Neural cell (in vitro differentiated cells): ENCODE results near the gene DCHS2. TPM values are rescaled to one million over a fixed set of nuclear protein-coding genes. Genes with fewer than 3 reads are reported as not detected.

Experiments
- H2AFZ ChIP-seq: fragments of 200-600, 300-800 bp; sonication (generic), shearing (Covaris generic); 2 replicates; pipeline ENCODE4 v1.6.0; 2014; ENCODE audit warnings: low read depth, mild to moderate bottlenecking, antibody characterized with exemption, low read length, moderate library complexity
- H3F3A ChIP-seq: fragments of 200-600 bp; shearing (Covaris generic); 2 replicates; pipeline ENCODE4 v1.6.1; 2016; ENCODE audit warnings: mild to moderate bottlenecking, moderate library complexity, mixed read lengths, antibody characterized with exemption, low read length; ENCODE audit not compliant: insufficient read depth, poor library complexity, severe bottlenecking
- H3K27ac ChIP-seq: fragments of 200-600, 300-800 bp; sonication (generic), shearing (Covaris generic); 2 replicates; pipeline ENCODE4 v1.5.1; 2014; ENCODE audit warnings: mild to moderate bottlenecking, low read length, moderate library complexity
- H3K27me3 ChIP-seq: fragments of 300-800, 200-600 bp; sonication (generic), shearing (Covaris generic); 2 replicates; pipeline ENCODE4 v1.6.0; 2014; ENCODE audit warnings: mild to moderate bottlenecking, low read depth, low read length, moderate library complexity; ENCODE audit not compliant: insufficient read depth
- H3K36me3 ChIP-seq: fragments of 300-800, 200-600 bp; sonication (generic), shearing (Covaris generic); 2 replicates; pipeline ENCODE4 v1.5.1; 2014; ENCODE audit warnings: mild to moderate bottlenecking, antibody characterized with exemption, low read length, moderate library complexity; ENCODE audit not compliant: insufficient read depth
- H3K4me2 ChIP-seq: fragments of 300-800, 200-600 bp; sonication (generic), shearing (Covaris generic); 2 replicates; pipeline ENCODE4 v1.6.0; 2014; ENCODE audit warnings: mild to moderate bottlenecking, low read length
- H3K4me3 ChIP-seq: fragments of 300-800, 200-600 bp; sonication (generic), shearing (Covaris generic); 2 replicates; pipeline ENCODE4 v1.5.1; 2014; ENCODE audit warnings: mild to moderate bottlenecking, low read length, moderate library complexity
- H3K79me2 ChIP-seq: fragments of 200-600 bp; shearing (Covaris generic); replicated peaks from 2 replicates; pipeline ENCODE4 v1.6.0; 2014; ENCODE audit warnings: mild to moderate bottlenecking, low read length, moderate library complexity; ENCODE audit not compliant: insufficient read depth
- H3K9ac ChIP-seq: fragments of 300-800, 200-600 bp; sonication (generic), shearing (Covaris generic); 2 replicates; pipeline ENCODE4 v1.6.1; 2016; ENCODE audit warnings: mild to moderate bottlenecking, low read length, mixed read lengths
- H3K9me2 ChIP-seq: fragments of 200-600 bp; shearing (Covaris generic); 2 replicates; pipeline ENCODE4 v1.6.1; 2016; ENCODE audit warnings: mild to moderate bottlenecking, low read length, mixed read lengths; ENCODE audit not compliant: insufficient read depth
- H3K9me3 ChIP-seq: fragments of 200-600, 300-800 bp; sonication (generic), shearing (Covaris generic); 2 replicates; pipeline ENCODE4 v1.6.1; 2016; ENCODE audit warnings: mild to moderate bottlenecking, mixed run types, low read length, moderate library complexity, mixed read lengths
- H4K20me1 ChIP-seq: fragments of 200-600 bp; shearing (Covaris generic); 2 replicates; pipeline ENCODE4 v1.6.1; 2016; ENCODE audit warnings: mild to moderate bottlenecking, mixed run types; ENCODE audit not compliant: insufficient read depth
- EP300 ChIP-seq: fragments of 450-650 bp; conservative IDR thresholded peaks from 2 replicates; pipeline ENCODE4 v1.6.1; 2014; ENCODE audit warnings: antibody characterized with exemption, mild to moderate bottlenecking, moderate library complexity; ENCODE audit not compliant: poor library complexity, severe bottlenecking
- MXI1 ChIP-seq: fragments of 450-650 bp; conservative IDR thresholded peaks from 2 replicates; pipeline ENCODE4 v1.6.1; 2014; ENCODE audit warnings: antibody characterized with exemption, mild to moderate bottlenecking; ENCODE audit not compliant: poor library complexity, severe bottlenecking
- RAD21 ChIP-seq: fragments of 450-650 bp; conservative IDR thresholded peaks from 2 replicates; pipeline ENCODE4 v1.6.1; 2014; ENCODE audit warnings: antibody characterized with exemption, mild to moderate bottlenecking, moderate library complexity
- SMC3 ChIP-seq: fragments of 450-650 bp; conservative IDR thresholded peaks from 2 replicates; pipeline ENCODE4 v1.6.1; 2014; ENCODE audit warnings: antibody characterized with exemption, mild to moderate bottlenecking, moderate library complexity; ENCODE audit not compliant: poor library complexity
- TAF1 ChIP-seq: IDR thresholded peaks from 2 replicates; pipeline ENCODE4 v1.6.1; 2012; ENCODE audit warnings: low read depth
- polyA plus RNA-seq: library from polyadenylated mRNA; depleted of rRNA; stranded (reverse); fragments of >200 nt; gene quantifications from 2 replicates; pipeline ENCODE4 v1.2.3, GENCODE V29; 2014
- TF ChIP-seq, protein P1 (sequence below): IDR thresholded peaks from 2 replicates; pipeline ENCODE4 v1.6.1; 2012; ENCODE audit warnings: borderline replicate concordance

The DCHS2 gene
- polyA plus RNA-seq, 1 donor from 2014 or later, result 1.6 TPM

DNA sequence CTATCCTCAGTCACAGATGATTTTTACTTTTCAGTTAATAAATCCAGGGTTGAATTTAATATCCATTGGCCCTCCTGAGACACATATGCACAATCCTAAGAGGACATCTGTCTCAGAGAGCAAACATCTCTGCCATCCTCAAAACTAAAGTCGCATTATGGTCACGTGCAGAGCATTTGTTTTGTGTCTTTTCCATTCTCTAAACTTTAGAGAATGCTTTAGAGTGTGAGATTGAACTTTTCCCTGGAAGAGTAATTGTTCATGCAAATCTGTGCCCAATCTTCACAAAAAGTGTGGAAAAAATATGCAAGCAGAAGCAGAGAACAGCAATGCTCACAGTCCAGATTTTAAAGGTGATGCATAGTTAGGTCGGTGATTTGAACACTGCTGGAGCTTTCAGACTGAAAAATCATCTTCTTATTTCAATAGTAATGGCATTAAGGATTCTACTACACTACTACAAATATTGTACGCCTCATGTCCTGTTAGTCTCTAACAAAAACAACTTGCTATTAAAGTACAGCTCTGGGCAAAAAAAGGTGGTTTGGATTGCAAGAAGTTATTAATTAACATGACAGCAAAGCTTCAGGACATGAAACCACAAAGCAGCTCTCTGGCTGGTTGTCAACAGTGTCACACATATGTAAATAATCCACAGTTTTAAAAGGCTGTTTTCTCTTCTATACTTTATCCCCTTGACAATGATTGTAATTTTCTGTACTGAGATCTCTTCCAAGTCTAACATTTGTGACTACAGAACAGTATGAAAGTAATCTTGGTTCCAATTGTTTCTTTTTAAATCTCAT lies 19.9 kb downstream of the DCHS2 start:
- H4K20me1 ChIP-seq, result no peaks in the 10 kb centered on the region
- H3K9me3 ChIP-seq, result no peaks in the 10 kb centered on the region
- no peak overlapping the region for H3K4me2 ChIP-seq
- H3K27ac ChIP-seq, result no peak overlapping the region
- no peaks in the 10 kb centered on the region for H3F3A ChIP-seq
- TF ChIP-seq SMC3, result no peak
- TF ChIP-seq, protein P1, sequence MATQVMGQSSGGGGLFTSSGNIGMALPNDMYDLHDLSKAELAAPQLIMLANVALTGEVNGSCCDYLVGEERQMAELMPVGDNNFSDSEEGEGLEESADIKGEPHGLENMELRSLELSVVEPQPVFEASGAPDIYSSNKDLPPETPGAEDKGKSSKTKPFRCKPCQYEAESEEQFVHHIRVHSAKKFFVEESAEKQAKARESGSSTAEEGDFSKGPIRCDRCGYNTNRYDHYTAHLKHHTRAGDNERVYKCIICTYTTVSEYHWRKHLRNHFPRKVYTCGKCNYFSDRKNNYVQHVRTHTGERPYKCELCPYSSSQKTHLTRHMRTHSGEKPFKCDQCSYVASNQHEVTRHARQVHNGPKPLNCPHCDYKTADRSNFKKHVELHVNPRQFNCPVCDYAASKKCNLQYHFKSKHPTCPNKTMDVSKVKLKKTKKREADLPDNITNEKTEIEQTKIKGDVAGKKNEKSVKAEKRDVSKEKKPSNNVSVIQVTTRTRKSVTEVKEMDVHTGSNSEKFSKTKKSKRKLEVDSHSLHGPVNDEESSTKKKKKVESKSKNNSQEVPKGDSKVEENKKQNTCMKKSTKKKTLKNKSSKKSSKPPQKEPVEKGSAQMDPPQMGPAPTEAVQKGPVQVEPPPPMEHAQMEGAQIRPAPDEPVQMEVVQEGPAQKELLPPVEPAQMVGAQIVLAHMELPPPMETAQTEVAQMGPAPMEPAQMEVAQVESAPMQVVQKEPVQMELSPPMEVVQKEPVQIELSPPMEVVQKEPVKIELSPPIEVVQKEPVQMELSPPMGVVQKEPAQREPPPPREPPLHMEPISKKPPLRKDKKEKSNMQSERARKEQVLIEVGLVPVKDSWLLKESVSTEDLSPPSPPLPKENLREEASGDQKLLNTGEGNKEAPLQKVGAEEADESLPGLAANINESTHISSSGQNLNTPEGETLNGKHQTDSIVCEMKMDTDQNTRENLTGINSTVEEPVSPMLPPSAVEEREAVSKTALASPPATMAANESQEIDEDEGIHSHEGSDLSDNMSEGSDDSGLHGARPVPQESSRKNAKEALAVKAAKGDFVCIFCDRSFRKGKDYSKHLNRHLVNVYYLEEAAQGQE, result no peak
- no peak for TF ChIP-seq RAD21
- no peaks in the 10 kb centered on the region for H3K27me3 ChIP-seq
- no peaks in the 10 kb centered on the region for H3K79me2 ChIP-seq
- no peak overlapping the region for H3K4me3 ChIP-seq
- H3K9me2 ChIP-seq, result no peaks in the 10 kb centered on the region
- no peak overlapping the region for H3K9ac ChIP-seq
- no peak overlapping the region for H2AFZ ChIP-seq
- H3K36me3 ChIP-seq, result no peaks in the 10 kb centered on the region

DNA sequence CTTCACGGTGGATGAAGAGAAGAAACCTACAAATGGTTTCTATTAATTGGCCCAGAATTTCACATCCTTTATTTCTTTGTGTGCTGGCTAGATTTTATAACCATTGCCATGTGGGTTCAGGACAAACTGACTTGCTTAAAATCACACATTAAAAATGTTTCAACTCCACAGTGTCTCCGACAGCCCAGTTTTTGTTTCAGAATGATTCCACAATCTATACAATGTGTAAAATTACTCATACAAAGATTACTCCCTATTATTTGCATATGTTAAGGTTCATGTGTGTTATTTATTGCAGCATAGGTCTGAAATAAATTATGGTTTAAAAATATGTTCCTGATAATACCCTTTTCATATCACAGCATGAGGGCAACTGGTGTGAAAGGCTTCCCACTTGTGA lies 20.6 kb downstream of the DCHS2 start:
- H3K79me2 ChIP-seq, result no peaks in the 10 kb centered on the region
- no peaks in the 10 kb centered on the region for H3K9me2 ChIP-seq
- H3F3A ChIP-seq, result no peaks in the 10 kb centered on the region
- H3K4me2 ChIP-seq, result no peak overlapping the region
- no peak overlapping the region for H3K9ac ChIP-seq
- H3K27me3 ChIP-seq, result no peaks in the 10 kb centered on the region
- no peaks in the 10 kb centered on the region for H3K36me3 ChIP-seq
- no peaks in the 10 kb centered on the region for H3K9me3 ChIP-seq
- H3K27ac ChIP-seq, result no peak overlapping the region
- H2AFZ ChIP-seq, result no peak overlapping the region
- H3K4me3 ChIP-seq, result no peak overlapping the region
- H4K20me1 ChIP-seq, result no peaks in the 10 kb centered on the region
- no peak for TF ChIP-seq MXI1
- no peak for TF ChIP-seq EP300
- TF ChIP-seq TAF1, result no peak
- TF ChIP-seq, protein P1, result no peak
